ENCODE measurements around the gene DNM3. TPM values are rescaled to one million over a fixed set of nuclear protein-coding genes. Genes with fewer than 3 reads are reported as not detected.
"Not testable (repeated sequence)": the region's sequence is repeated elsewhere in the genome, so short reads cannot be mapped to it uniquely, and the experiment has no call there.

Gene DNM3
- 0.59 and 2.4 TPM in 2 replicates for total RNA-seq

DNA sequence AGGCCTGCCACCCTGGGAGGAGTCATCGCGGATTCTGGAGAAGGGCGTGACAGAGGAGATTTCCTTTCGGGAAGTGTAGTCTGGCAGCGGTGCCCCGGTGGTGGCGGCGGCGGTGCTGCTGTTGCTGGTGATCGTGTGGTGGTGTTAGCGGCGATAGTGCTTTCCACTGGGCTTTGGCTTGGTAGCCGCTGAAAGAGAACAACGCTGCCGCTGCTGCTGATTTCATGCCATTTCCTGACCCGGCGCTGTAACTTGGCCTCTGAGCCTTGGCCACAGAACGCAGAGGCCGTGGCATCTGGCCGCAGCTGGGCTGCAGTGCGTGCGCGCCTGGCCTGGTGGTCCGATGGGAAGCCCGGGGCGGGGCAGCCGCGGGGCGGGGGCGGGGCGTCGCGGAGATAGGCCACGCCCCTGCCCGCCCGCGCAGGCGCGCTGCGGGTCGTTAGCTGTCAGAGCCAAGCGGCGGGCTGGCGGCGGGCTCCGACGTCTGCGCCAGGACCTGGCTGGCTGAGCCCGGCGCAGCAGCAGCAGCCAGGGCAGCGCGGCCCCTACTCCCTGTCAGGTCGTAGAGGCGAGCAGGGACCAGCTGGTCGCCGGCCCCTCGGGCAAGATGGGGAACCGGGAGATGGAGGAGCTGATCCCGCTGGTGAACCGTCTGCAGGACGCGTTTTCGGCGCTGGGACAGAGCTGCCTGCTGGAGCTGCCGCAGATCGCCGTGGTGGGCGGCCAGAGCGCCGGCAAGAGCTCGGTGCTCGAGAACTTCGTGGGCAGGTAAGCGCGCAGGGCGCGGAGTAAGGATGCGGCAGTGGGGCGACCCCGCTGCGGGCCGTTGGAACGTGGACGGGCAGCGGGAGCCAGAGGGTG, at the start of gene DNM3:
Gene DNM3 (plus strand): TSS at position 449 of the 861 bp plus-strand sequence. CDS start 159 bp downstream, at position 608.
- peak; percentile 5 for DNase-seq (ENCODE audit: low read depth, low spot score)

GRCh38 chr1:171792656-171793369, 48.5 kb upstream of the DNM3 start:
- no peak for DNase-seq (ENCODE audit: low read depth, low spot score)

- no peak for DNase-seq (ENCODE audit: low read depth, low spot score)
Observed at GRCh38 chr1:171793636-171794035, 47.7 kb upstream of the DNM3 start.

DNA sequence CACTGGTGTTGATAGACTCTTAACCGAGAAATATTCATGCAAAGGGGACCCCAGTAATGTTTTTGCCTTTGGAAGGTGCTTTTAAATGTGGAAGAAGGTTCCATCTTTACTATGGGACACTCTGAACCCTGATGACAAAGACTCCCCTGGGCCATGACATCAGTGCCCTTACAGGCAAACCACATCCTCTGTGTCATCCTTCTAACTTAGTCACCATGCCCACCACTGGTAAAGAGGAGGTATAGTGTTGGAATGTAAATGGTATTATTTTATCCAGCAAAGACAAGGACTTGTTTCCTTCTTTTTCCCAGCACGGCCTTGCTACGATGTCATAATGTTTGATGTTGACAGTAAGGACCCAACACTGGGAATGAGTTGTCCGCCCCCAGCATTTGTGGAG, 47.2 kb upstream of the DNM3 start:
- DNase-seq (ENCODE audit: low read depth, low spot score), result no peak

GRCh38 chr1:171796592-171796991, 44.7 kb upstream of the DNM3 start:
- DNase-seq (ENCODE audit: low read depth, low spot score), result no peak

GRCh38 chr1:171798311-171798710, 43.0 kb upstream of the DNM3 start:
- no peak for DNase-seq (ENCODE audit: low read depth, low spot score)

- no peak for DNase-seq (ENCODE audit: low read depth, low spot score)
Observed at GRCh38 chr1:171798765-171799164, 42.5 kb upstream of the DNM3 start.

GRCh38 chr1:171799166-171799565, 42.1 kb upstream of the DNM3 start:
- no peak for DNase-seq (ENCODE audit: low read depth, low spot score)

GRCh38 chr1:171799698-171800097, 41.6 kb upstream of the DNM3 start:
- not testable (repeated sequence) for DNase-seq (ENCODE audit: low read depth, low spot score)

DNA sequence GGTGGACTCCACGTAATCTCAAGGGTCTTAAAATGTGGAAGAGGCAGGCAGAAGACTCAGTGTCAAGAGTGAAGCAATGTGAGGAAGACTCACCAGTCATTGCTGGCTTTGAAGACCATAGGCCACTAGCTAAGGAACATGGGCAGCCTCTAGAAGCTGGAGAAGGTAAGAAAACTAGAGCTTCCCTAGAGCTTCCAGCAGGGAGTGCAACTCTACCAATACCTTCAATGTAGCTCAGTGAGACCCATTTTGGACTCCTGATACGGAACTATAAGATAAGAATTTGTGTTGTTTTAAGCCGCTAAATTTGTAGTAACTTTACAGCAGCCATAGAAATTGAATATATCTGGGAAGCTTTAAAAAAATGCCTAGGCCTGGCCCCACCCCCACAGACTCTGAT, 41.0 kb upstream of the DNM3 start:
- DNase-seq (ENCODE audit: low read depth, low spot score), result no peak

DNA sequence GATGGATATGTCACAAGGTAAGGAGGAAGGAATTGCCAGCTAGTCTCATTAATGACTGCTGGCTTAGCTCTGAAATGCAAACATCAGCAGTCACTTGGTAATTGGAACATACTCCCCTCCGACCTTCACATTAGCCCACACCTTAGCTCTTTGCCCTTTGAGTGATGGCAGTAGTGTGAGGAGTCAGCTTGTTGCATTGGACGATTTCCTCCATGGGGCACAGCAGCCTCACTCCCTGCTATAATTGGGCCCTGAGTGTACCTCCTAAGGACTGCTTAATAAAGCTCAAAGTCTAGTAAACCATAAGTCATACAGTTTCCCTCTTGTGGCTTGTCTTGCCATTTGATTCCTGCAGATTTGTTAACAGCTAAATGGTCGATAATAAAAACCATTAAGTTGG, 40.4 kb upstream of the DNM3 start:
- DNase-seq (ENCODE audit: low read depth, low spot score), result no peak

- DNase-seq (ENCODE audit: low read depth, low spot score), result no peak
Observed at GRCh38 chr1:171801487-171801891, 39.8 kb upstream of the DNM3 start.

- DNase-seq (ENCODE audit: low read depth, low spot score), result no peak
Observed at GRCh38 chr1:171802207-171802606, 39.1 kb upstream of the DNM3 start.

- no peak for DNase-seq (ENCODE audit: low read depth, low spot score)
Observed at GRCh38 chr1:171803045-171803444, 38.3 kb upstream of the DNM3 start.

DNA sequence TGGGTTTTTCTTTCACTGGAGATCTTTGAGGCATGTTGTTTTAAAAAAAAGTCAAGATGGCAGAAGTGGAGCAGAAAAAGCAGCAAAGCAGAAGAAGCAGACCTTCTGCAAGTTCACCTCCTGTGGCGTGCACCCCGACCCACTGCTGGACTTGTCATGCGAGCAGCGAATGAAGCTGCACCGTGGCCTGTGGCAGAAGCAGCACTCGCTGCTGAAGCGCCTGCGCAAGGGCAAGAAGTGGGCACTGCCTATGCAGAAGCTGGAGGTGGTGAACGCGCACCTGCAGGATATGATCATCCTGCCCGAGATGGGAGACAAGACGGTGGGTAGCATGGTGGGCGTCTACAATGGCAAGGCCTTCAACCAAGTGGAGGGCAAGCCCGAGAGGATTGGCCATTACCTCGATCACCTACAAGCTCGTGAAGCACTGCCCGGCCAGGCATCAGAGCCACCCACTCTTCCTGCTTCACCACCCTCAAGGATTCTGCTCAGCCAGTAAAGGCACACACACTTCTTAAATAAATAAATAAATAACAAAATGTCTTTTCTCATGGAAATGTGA, 37.8 kb upstream of the DNM3 start:
- DNase-seq (ENCODE audit: low read depth, low spot score), result no peak

GRCh38 chr1:171805395-171806115, 35.7 kb upstream of the DNM3 start:
- no peak for DNase-seq (ENCODE audit: low read depth, low spot score)

DNA sequence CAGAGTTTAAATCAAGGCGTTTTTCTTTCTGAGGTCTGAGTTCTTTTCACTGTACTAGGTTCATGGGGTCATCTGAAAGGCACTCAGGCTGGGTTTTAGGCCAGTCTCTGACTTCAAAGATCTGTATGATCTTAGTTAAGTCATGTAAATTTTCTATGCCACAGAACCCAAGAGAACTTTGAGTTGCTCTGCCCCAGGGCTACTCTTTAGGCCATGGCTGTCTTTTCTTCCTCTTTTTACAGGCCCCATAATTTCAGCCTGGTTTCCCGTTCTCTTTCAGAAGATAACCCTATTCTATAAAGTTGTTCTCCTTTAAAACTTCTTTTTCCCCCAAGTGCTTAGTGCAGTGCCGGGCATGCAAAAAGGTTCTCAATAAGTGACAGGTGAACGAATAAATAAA, 33.7 kb upstream of the DNM3 start:
- no peak for DNase-seq (ENCODE audit: low read depth, low spot score)

GRCh38 chr1:171809834-171810233, 31.5 kb upstream of the DNM3 start:
- DNase-seq (ENCODE audit: low read depth, low spot score), result no peak

GRCh38 chr1:171811672-171812071, 29.6 kb upstream of the DNM3 start:
- no peak for DNase-seq (ENCODE audit: low read depth, low spot score)

DNA sequence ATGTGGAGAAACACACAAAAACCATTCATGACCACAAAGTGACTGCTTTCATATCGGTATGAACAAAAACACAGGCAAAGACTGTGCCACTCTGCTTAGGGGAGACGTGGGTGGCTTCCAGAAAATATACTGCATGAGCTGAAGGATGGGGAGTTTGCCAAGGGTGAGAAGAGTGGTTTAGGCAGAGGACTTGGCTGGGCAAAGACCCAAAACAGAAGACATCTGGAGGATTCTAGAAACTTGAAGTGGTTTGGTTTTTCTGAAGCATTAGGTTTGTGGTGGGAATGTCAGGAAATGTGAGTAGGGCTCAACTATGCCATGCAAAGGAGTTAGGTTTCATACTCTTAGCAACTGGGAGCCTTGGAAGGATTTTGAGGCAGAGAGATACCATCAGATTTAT, 26.6 kb upstream of the DNM3 start:
- DNase-seq (ENCODE audit: low read depth, low spot score), result no peak

GRCh38 chr1:171816300-171816901, 24.9 kb upstream of the DNM3 start:
- no peak for DNase-seq (ENCODE audit: low read depth, low spot score)

All from pulmonary artery endothelial cell (primary cell).